NT2/D1 (cell line): Measurements from ENCODE around the gene PDPN.

Experiments
- DNase-seq: peaks from one replicate; pipeline ENCODE4 v3.0.0-alpha.2; 2011; ENCODE audit warnings: low read depth, low spot score
- H3K27me3 ChIP-seq: 2 replicates; pipeline ENCODE4 v1.6.0; 2011; ENCODE audit warnings: mild to moderate bottlenecking; ENCODE audit not compliant: insufficient read length, insufficient read depth
- H3K36me3 ChIP-seq: 2 replicates; pipeline ENCODE4 v1.6.1; 2011; ENCODE audit warnings: mild to moderate bottlenecking, low read length, mixed read lengths; ENCODE audit not compliant: insufficient read depth, insufficient read length
- H3K4me1 ChIP-seq: 2 replicates; pipeline ENCODE4 v1.5.1; 2011; ENCODE audit not compliant: insufficient read depth, insufficient read length
- H3K4me3 ChIP-seq: 2 replicates; pipeline ENCODE4 v1.5.1; 2011; ENCODE audit warnings: low read depth; ENCODE audit not compliant: insufficient read length
- H3K9ac ChIP-seq: 2 replicates; pipeline ENCODE4 v1.6.0; 2011; ENCODE audit warnings: low read depth; ENCODE audit not compliant: insufficient read length
- H3K9me3 ChIP-seq: 2 replicates; pipeline ENCODE4 v1.5.1; 2011; ENCODE audit warnings: mild to moderate bottlenecking, low read length; ENCODE audit not compliant: insufficient read depth
- SUZ12 ChIP-seq: IDR thresholded peaks from 2 replicates; pipeline ENCODE4 v1.6.1; 2011; ENCODE audit not compliant: insufficient read length, insufficient read depth; ENCODE audit errors: extremely low read depth
- YY1 ChIP-seq: IDR thresholded peaks from 2 replicates; pipeline ENCODE4 v1.6.1; 2011; ENCODE audit not compliant: insufficient read length, insufficient read depth
- ZNF274 ChIP-seq: IDR thresholded peaks from 2 replicates; pipeline ENCODE4 v1.6.1; 2011; ENCODE audit warnings: mild to moderate bottlenecking, low read depth, low read length

PDPN gene

DNA sequence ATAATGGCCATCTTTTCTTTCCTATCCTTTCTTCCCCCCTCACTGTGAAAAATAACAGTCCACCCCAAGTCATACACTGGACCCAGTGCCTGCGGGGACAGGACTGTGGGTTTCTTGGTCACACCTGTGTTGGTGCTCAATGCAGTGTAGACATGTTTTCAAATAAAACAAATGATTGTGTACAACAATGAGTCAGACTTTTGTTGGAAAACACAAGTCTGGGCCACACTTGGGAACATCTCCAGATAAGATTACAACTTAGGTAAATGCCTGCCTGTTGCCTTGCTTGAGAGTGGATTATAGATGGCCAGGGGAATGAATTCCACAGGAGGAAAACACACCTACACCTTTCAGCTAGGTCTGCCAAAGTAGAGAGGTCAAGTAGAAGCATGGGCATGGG lies 34.1 kb downstream of the PDPN start:
- DNase-seq, result no peak

DNA sequence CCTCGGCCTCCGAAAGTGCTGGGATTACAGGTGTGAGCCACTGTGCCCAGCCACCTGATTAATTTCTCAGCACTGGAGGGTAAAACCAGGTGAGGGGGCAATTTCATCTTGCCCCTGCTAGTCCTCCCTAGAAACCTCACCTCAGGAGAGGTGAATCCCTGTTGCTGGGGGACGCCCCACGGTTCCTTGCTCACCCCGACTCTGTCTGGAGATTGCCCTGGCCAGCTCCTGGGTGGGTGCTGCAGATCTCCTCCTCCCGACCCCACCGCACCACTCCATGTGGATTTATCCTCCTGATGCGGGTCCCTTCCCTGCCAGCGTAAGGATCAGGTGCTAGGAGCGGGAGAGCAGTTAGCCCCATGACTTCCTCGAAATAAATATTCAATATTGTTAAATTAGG lies 34.9 kb downstream of the PDPN start:
- no peak for DNase-seq
- no peaks in the 10 kb centered on the region for H3K9me3 ChIP-seq
- no peaks in the 10 kb centered on the region for H3K27me3 ChIP-seq
- no peak for TF ChIP-seq YY1
- TF ChIP-seq ZNF274, result no peak
- no peak for TF ChIP-seq SUZ12
- no peaks in the 10 kb centered on the region for H3K4me1 ChIP-seq
- no peak overlapping the region for H3K4me3 ChIP-seq
- H3K9ac ChIP-seq, result no peak overlapping the region
- peaks cover 24% of the 10 kb centered on the region for H3K36me3 ChIP-seq

More for the DNA sequence above, 34.1 kb downstream of the PDPN start:
- H3K9ac ChIP-seq, result no peak overlapping the region
- peaks cover 24% of the 10 kb centered on the region for H3K36me3 ChIP-seq
- H3K9me3 ChIP-seq, result no peaks in the 10 kb centered on the region
- no peak overlapping the region for H3K4me3 ChIP-seq
- H3K4me1 ChIP-seq, result no peaks in the 10 kb centered on the region
- no peaks in the 10 kb centered on the region for H3K27me3 ChIP-seq
- TF ChIP-seq SUZ12, result no peak
- TF ChIP-seq YY1, result no peak
- TF ChIP-seq ZNF274, result no peak

DNA sequence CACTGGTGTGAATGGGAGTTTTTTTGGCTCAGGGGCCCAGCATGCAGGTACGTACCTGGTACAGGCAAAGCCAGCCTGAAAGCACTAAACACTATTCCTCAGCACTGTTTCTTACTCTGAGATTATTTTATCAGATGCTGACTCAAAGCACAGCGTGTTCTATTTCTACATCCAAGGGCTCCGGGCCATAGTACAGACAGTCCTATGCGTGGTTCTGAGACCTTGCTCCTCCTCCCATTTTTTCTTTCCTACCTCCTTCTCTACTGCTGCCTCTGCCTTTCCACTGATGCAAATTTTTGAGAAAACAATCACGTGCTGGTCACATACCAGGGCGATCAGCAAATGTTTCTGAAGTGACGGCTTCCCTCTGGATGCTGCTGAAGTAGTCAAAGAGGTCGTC lies 36.3 kb downstream of the PDPN start:
- Histone ChIP-seq H3K36me3 (peaks cover 17% of the 10 kb centered on the region), H3K9ac (no peak overlapping the region), H3K27me3 (no peaks in the 10 kb centered on the region), H3K9me3 (no peaks in the 10 kb centered on the region), H3K4me3 (no peak overlapping the region), H3K4me1 (no peaks in the 10 kb centered on the region)
- TF ChIP-seq YY1, result no peak
- TF ChIP-seq SUZ12, result no peak
- no peak for TF ChIP-seq ZNF274
- DNase-seq, result no peak

DNA sequence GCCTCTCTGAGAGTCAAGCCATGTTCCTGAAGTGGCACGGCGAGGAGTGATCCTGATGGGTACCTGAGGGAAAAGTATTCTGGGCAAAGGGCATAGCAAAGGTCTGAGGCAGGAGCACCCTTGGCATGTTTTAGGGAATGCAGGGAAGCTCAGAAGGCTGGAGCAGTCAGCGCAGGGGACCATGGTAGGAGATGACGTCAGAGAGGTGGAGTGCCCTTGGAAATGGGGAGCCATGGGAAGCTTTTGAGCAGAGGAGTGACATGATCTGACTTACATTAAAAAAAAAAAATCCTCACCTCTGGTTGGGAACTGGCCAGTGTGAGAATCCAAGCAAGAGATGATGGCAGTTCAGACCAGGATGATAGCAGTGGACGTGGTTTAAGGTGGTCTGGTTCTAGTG lies 37.2 kb downstream of the PDPN start:
- Histone ChIP-seq H3K27me3 (no peaks in the 10 kb centered on the region), H3K9ac (no peak overlapping the region), H3K4me3 (no peak overlapping the region), H3K9me3 (no peaks in the 10 kb centered on the region), H3K36me3 (peaks cover 10% of the 10 kb centered on the region), H3K4me1 (no peaks in the 10 kb centered on the region)
- no peak for DNase-seq
- TF ChIP-seq YY1 (no peak), ZNF274 (no peak), SUZ12 (no peak)

DNA sequence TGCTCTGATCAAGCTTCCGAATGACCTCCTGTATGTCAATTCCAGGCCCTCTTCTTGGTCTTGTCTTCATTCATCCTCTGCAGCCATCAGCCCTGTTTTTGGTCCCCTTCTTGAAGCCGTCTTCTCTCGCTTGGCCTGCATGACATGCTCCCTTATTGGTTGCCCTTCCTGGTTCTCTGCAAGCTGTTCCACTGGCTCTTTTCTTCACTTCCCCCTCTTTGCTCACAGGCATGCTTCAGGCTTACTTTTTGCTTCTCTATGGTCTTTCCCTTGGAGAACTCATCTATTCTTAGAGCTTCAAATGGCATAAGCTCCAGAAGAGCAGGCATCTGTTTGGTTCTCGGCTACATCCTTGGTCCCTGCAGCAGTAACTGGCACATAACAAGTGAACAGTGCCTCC lies 38.8 kb downstream of the PDPN start:
- TF ChIP-seq ZNF274 (no peak), SUZ12 (no peak), YY1 (no peak)

DNA sequence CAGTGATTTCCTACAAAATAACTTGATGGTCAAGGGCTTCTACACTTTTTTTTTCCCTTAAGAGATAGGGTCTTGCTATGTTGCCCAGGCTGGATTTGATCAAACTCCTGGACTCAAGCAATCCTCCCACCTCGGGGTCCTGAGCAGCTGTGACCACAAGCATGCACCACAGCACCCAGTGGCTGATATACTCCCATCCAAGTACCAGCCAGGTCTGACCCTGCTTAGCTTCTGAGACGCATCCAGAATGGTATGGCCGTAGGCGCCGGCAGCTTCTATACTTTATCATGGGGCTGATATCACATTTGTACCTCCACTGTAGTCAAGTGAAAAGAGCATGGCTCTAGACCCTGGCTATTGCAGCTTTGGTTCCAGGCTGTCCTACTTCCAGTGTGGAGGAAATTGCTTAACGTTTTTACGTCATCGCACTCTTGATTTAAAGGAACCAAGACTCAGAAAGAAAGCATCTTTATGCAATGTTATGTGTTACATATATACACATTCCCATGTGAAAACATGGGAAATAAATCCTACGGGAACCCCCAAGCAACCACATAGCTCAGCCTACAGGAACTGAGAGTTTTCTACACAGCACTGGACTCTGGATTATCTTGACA lies 39.5 kb downstream of the PDPN start:
- Histone ChIP-seq H3K27me3 (no peaks in the 10 kb centered on the region), H3K36me3 (no peaks in the 10 kb centered on the region), H3K4me1 (no peaks in the 10 kb centered on the region), H3K4me3 (no peak overlapping the region), H3K9ac (no peak overlapping the region), H3K9me3 (0 out of 2 replicates have a peak, but pooled peaks cover 2% of the 10 kb centered on the region)
- no peak for TF ChIP-seq SUZ12
- DNase-seq, result no peak

More for the DNA sequence above, 38.8 kb downstream of the PDPN start:
- Histone ChIP-seq H3K4me1 (no peaks in the 10 kb centered on the region), H3K4me3 (no peak overlapping the region), H3K9me3 (no peaks in the 10 kb centered on the region), H3K9ac (no peak overlapping the region), H3K27me3 (no peaks in the 10 kb centered on the region), H3K36me3 (no peaks in the 10 kb centered on the region)
- DNase-seq, result no peak

DNA sequence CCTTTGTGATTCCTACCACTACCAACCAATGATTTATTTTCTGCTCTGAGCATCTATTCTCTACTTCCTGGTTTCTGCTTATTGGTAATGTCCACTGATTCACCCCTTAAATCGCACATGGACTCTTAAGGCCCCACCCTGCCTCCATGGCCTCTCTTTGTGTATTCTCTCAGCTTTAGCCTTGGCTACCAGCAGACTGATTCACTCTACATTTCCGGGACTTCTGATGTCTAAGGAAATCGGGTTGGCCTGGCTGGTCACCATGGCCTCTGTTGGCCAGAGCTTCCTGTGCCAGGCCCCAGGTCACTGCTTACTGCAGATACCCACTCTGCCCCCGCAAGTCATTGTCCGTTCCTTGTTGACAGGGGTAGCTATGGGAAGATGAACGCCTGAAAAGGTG lies 40.9 kb downstream of the PDPN start:
- Histone ChIP-seq H3K4me1 (no peaks in the 10 kb centered on the region), H3K9ac (no peak overlapping the region), H3K4me3 (no peak overlapping the region), H3K36me3 (no peaks in the 10 kb centered on the region), H3K9me3 (peaks cover 7% of the 10 kb centered on the region; the same call in 1 of the 2 replicates), H3K27me3 (no peaks in the 10 kb centered on the region)
- no peak for DNase-seq
- no peak for TF ChIP-seq SUZ12
- no peak for TF ChIP-seq YY1
- TF ChIP-seq ZNF274, result no peak

DNA sequence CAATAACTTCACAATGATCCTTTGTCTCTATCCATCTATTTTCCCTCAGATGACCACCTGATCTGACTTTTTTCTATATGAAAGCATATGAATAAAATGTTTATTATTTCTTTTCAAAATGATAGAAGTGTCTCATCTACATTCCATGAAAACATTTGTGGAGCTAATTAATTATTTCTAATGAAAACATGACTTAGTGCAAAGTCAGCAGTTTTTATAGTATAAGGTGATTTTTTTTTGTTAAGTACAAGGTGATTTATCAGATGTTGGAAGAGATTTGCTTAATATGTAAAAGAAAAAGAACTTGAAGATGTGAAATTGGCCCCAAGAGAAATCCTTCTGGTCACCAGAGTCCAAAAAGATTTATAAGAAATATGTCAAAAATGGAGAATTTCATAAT lies 43.5 kb downstream of the PDPN start:
- Histone ChIP-seq H3K4me1 (no peaks in the 10 kb centered on the region), H3K9me3 (peaks cover 7% of the 10 kb centered on the region; the same call in 1 of the 2 replicates), H3K36me3 (no peaks in the 10 kb centered on the region), H3K4me3 (no peak overlapping the region), H3K27me3 (no peaks in the 10 kb centered on the region), H3K9ac (no peak overlapping the region)
- no peak for DNase-seq
- no peak for TF ChIP-seq SUZ12
